NCI-H345 (cell line): ENCODE data around the gene TSSK2.
A peak's percentile ranks its signal among the peaks of the same experiment; 100 is the strongest.

ENCODE experiments used
- DNase-seq: peaks from one replicate; lab custom pipeline; 2025; lab: John Stamatoyannopoulos, UW

The TSSK2 gene

GRCh38 chr22:19106886-19107729 is 24.0 kb upstream of the TSSK2 start:
- DNase-seq = no peak

- no peak for DNase-seq
Observed at GRCh38 chr22:19107730-19108074, 23.4 kb upstream of the TSSK2 start.

- DNase-seq = no peak
Observed at GRCh38 chr22:19108807-19109197, 22.3 kb upstream of the TSSK2 start.

GRCh38 chr22:19109198-19110063 is 21.7 kb upstream of the TSSK2 start:
- no peak for DNase-seq

GRCh38 chr22:19110064-19110458 is 21.0 kb upstream of the TSSK2 start:
- no peak for DNase-seq

- DNase-seq = no peak
Observed at GRCh38 chr22:19110646-19111045, 20.5 kb upstream of the TSSK2 start.

- DNase-seq = no peak
Observed at GRCh38 chr22:19111140-19111539, 20.0 kb upstream of the TSSK2 start.

- DNase-seq = no peak
Observed at GRCh38 chr22:19111584-19111983, 19.5 kb upstream of the TSSK2 start.

GRCh38 chr22:19113429-19113828 is 17.7 kb upstream of the TSSK2 start:
- DNase-seq = no peak

- no peak for DNase-seq
Observed at GRCh38 chr22:19114984-19115552, 16.0 kb upstream of the TSSK2 start.

- DNase-seq = no peak
Observed at GRCh38 chr22:19115628-19116027, 15.5 kb upstream of the TSSK2 start.

- DNase-seq = peak; percentile 77
Observed at GRCh38 chr22:19117111-19117512, 14.0 kb upstream of the TSSK2 start.

GRCh38 chr22:19118329-19118880 is 12.7 kb upstream of the TSSK2 start:
- DNase-seq = no peak

- no peak for DNase-seq
Observed at GRCh38 chr22:19119949-19120348, 11.2 kb upstream of the TSSK2 start.

GRCh38 chr22:19120829-19121630 is 10.1 kb upstream of the TSSK2 start:
- DNase-seq = no peak

GRCh38 chr22:19121631-19122142 is 9.4 kb upstream of the TSSK2 start:
- DNase-seq = peak; percentile 25

GRCh38 chr22:19122143-19122751 is 8.9 kb upstream of the TSSK2 start, which contains the start of gene DGCR2:
DGCR2 (minus strand) TSS chr22:19122412; CDS start chr22:19122206, 206 bp downstream.
- DNase-seq = peak; percentile 93

- no peak for DNase-seq
Observed at GRCh38 chr22:19122752-19123492, 8.2 kb upstream of the TSSK2 start.

GRCh38 chr22:19123936-19124335 is 7.2 kb upstream of the TSSK2 start:
- DNase-seq = no peak

GRCh38 chr22:19124377-19124776 is 6.7 kb upstream of the TSSK2 start:
- no peak for DNase-seq
